Measurements from ENCODE around the gene CCL22. TPM values are rescaled to one million over a fixed set of nuclear protein-coding genes. Genes with fewer than 3 reads are reported as not detected.

The CCL22 gene
- total RNA-seq, 1 experiment from 2014 or later: not detected

GRCh38 chr16:57357330-57358085 lies 1.1 kb upstream of the CCL22 start:
- DNase-seq: no peak
- Histone ChIP-seq H2BK15ac (ENCODE audit: low read depth, low read length) (no peak overlapping the region), H3K79me2 (ENCODE audit: insufficient read depth, low read length) (no peaks in the 10 kb centered on the region), H3K9me3 (ENCODE audit: control insufficient read depth, low read depth, low read length) (no peaks in the 10 kb centered on the region), H2BK12ac (ENCODE audit: insufficient read length, low read depth, low read length) (no peak overlapping the region), H3K4me2 (ENCODE audit: insufficient read depth, insufficient read length, low read length) (no peak overlapping the region), H3K4ac (ENCODE audit: low read depth, low read length) (no peak overlapping the region), H3T11ph (ENCODE audit: low read length) (no peak overlapping the region), H2AFZ (ENCODE audit: low read length) (no peak overlapping the region), H3K9ac (ENCODE audit: extremely low read depth, insufficient read length, low read length) (no peak overlapping the region), H3K18ac (ENCODE audit: insufficient read length, low read depth, low read length) (no peak overlapping the region), H3K14ac (ENCODE audit: insufficient read depth, low read length) (0 out of 2 replicates have a peak overlapping the region, but pooled peaks have one; percentile 31), H4K20me1 (ENCODE audit: control insufficient read depth, insufficient read depth, insufficient read length) (no peaks in the 10 kb centered on the region), H2BK120ac (ENCODE audit: low read depth, low read length, poor library complexity, severe bottlenecking) (no peak overlapping the region), H3K23ac (ENCODE audit: insufficient read length, low read depth, low read length) (no peak overlapping the region), H4K8ac (replicated peaks; ENCODE audit: insufficient read length, low read depth, low read length) (peak overlapping the region; percentile 89), H3K27me3 (ENCODE audit: insufficient read depth, low read length) (no peaks in the 10 kb centered on the region), H3K79me1 (ENCODE audit: insufficient read depth, low read depth, low read length, poor library complexity, severe bottlenecking) (no peaks in the 10 kb centered on the region), H2AK5ac (ENCODE audit: insufficient read length, low read length) (no peak overlapping the region), H2BK5ac (ENCODE audit: insufficient read length, low read length) (no peak overlapping the region), H4K5ac (ENCODE audit: insufficient read length, low read depth, low read length) (no peak overlapping the region), H3K27ac (ENCODE audit: insufficient read length, low read depth, low read length) (no peak overlapping the region), H3K23me2 (ENCODE audit: insufficient read length, low read depth, low read length, poor library complexity, severe bottlenecking) (no peaks in the 10 kb centered on the region), H3K4me1 (ENCODE audit: insufficient read depth, low read length) (no peaks in the 10 kb centered on the region), H4K91ac (ENCODE audit: insufficient read length, low read depth, low read length) (no peak overlapping the region), H2BK20ac (ENCODE audit: low read depth, low read length, poor library complexity, severe bottlenecking) (no peak overlapping the region), H3K56ac (ENCODE audit: insufficient read length, low read depth, low read length) (no peak overlapping the region)
- no peak for TF ChIP-seq CTCF (conservative IDR thresholded peaks at IDR 0.05)
- Mint-ChIP-seq H3K9me3 (no peaks in the 10 kb centered on the region), H3K4me3 (no peak overlapping the region), H3K36me3 (ENCODE audit: insufficient read depth in 1 of 3, low read depth in 3 of 3) (no peaks in the 10 kb centered on the region), H3K27ac (peak overlapping the region in 1 of 3 experiments; percentile 64; a peak in 2 of 7 replicates), H3K4me1 (peaks cover 0 to 4% of the 10 kb centered on the region in 2 experiments; a peak in 2 of 4 replicates), H3K27me3 (ENCODE audit: low read depth) (peaks cover 1% of the 10 kb centered on the region)
- WGBS (ENCODE audit: extremely low coverage, insufficient read length, low lambda C conversion rate): no CpG with 5 or more reads among the region's 9 CpGs

Measured in H9 (cell line).